NCI-H2107 (cell line): ENCODE results near the gene HCN2.

Experiments used
- DNase-seq: peaks from one replicate; lab custom pipeline; 2025; lab: John Stamatoyannopoulos, UW

Gene HCN2

GRCh38 chr19:656751-657559 lies 67.3 kb downstream of the HCN2 start:
- no peak for DNase-seq

GRCh38 chr19:657611-658010 lies 67.9 kb downstream of the HCN2 start:
- DNase-seq = no peak

DNA sequence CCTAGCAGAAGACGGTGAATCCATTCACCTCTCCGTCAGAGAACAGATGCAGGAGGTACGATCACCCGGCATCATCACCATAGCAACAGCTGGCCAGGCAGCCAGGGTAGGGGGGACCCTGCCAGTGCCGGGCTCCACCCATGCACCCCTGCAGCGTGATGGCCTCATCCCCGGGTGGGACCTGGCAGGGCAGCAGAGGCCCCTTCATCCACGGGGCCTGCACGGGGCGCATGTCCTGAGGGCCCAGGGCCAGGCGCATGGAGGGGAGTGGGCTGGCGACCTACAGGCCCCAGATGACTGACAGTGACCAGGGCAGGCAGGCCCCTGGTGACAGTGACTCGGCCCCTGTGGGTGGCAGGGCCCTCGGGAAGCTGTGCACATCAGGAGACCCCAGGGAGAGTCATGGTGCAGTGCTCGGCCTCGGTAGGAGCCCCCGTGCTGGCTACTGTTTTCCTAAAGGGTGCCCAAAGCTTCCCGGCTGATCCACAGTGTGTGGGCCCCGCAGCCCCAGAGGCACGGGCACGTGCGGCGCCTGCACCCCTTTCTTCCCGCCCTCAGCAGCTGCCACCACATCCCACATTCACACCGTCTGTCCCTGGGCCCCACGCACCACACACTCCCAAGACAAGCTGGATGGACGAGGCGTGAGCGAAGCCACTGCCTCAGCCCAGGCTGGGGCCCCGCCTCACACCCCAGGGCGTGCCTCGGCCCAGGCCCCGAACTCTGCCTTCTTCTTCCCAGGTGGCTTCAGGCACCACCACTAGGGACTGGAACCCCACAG lies 68.6 kb downstream of the HCN2 start:
- DNase-seq = no peak

GRCh38 chr19:658916-659839 lies 69.5 kb downstream of the HCN2 start:
- DNase-seq = no peak

- DNase-seq = no peak
These were observed 71.2 kb downstream of the HCN2 start for GRCh38 chr19:660793-661426.

DNA sequence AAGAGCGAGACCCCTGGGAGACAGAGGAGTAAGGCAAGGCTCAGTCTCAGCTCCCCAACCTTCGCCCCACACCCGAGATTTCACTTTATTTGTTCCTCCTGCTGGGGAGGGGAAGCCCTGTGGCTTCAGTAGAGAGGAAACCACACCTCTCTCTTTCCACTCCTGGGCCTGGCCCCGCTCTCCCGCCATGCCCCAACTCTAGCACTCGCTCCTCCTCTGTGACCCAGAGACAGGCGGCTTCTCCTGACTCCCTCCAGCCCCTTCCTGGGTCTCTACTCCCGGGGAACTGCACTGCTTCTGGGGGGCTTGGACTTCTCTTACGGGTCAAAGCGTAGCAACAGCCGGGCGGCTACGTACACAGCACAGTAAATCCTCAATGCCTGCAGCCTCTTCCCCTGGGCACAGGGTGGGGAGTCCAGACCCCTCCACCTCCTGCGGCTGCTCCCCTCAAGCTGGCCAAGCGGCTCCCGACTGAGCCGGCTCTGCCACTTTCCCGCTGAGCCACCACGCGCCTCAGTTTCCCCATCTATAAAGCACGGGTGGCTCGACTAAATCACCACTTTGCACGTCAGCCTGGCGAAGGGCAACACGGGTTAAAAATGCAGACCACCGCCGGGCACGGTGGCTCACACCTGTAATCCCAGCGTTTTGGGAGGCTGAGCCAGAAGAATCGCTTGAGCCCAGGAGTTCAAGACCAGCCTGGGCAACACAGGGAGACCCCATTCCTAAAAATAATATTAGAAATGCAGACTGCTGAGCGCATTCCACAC lies 71.9 kb downstream of the HCN2 start:
- no peak for DNase-seq

DNA sequence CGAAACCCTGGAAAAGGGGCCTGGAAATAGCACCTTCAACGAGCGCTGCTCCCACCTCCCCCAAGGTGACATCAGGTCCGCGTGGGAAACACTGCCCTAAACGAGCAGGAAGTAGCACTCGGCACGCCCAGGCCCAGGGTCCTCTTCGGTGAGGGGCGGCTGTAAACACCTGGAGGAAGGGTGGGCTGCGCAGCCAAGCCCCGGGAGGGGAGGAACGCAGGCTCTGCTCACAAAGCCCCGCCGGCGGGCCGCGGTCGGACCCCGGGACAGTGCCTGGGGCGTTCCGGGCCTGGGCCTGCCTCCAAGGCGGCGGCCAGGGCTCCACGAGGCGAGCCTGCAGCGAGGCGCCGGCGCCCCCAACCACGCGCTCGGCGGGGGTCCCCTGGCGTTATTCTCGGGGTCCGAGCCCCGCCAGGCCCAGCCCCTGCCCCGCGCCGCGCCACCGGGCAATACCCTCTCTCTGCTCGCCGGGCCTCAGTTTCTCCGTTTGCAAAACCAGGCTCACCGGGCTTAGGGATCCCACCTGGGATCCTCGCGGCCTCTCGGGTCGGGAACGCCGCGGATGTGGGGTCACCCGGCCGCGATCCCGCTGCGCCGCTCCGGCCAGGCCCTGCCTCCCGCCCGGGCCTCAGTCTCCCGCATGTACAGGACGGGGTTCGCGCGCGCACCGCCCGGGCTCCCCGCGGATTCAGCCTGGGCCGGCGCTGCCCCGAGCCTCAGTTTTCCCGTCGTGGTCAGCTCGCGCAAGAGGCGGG lies 72.7 kb downstream of the HCN2 start:
- no peak for DNase-seq

DNA sequence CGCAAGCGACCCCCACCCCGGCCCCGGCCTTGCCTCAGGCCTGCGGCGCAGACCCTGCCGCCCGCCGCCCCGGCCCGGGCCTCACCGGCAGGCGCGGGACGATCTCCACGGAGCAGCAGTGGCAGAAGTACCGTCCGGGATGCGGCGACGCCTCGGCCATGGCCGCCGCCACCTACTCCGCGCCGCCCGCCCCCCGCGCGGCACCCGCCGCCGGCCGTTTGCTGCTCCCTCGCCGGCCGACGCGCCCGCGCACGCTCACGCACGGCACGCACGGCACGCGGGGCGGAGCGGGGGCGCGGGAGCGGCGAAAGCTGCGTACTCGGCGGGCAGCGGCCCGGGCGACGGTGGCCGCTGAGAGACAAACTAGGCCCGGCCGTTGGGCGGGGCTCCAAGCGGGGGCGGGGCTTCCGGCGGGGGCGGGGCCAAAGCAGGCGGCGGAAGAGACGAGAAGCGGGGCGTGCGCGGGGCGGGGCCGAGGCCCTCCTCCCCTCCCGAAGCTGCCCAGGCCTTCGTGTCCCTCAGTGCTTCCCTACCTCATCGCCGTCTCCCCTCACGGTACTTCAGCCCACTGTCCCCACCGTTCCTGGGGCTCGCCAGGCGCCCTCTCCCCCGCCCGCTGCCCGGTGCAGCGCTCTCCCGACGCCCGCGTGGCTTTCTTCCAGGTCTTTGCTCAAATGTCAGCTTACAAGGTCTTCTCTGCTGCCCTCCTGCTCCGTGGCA lies 73.4 kb downstream of the HCN2 start, which contains the start of gene RNF126:
TSS of gene RNF126 (minus strand) at position 253 of the 720 bp plus-strand sequence. CDS start at position 160, 93 bp downstream.
- DNase-seq = peak; percentile 91

GRCh38 chr19:663682-664117 lies 74.0 kb downstream of the HCN2 start:
- no peak for DNase-seq

GRCh38 chr19:664913-665443 lies 75.3 kb downstream of the HCN2 start:
- peak; percentile 61 for DNase-seq
